GM19025 (cell line): ENCODE results near the gene TMEM203.
"Not testable (repeated sequence)": the region's sequence is repeated elsewhere in the genome, so short reads cannot be mapped to it uniquely, and the experiment has no call there.

Experiments used
- ATAC-seq: cut with Tn5 transposase; IDR thresholded peaks from one replicate; pipeline ENCODE4 v1.9.1; 2021; ENCODE audit warnings: mild to moderate bottlenecking, low read depth, moderate library complexity; ENCODE audit not compliant: unreplicated experiment

TMEM203 gene, protein sequence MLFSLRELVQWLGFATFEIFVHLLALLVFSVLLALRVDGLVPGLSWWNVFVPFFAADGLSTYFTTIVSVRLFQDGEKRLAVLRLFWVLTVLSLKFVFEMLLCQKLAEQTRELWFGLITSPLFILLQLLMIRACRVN

DNA sequence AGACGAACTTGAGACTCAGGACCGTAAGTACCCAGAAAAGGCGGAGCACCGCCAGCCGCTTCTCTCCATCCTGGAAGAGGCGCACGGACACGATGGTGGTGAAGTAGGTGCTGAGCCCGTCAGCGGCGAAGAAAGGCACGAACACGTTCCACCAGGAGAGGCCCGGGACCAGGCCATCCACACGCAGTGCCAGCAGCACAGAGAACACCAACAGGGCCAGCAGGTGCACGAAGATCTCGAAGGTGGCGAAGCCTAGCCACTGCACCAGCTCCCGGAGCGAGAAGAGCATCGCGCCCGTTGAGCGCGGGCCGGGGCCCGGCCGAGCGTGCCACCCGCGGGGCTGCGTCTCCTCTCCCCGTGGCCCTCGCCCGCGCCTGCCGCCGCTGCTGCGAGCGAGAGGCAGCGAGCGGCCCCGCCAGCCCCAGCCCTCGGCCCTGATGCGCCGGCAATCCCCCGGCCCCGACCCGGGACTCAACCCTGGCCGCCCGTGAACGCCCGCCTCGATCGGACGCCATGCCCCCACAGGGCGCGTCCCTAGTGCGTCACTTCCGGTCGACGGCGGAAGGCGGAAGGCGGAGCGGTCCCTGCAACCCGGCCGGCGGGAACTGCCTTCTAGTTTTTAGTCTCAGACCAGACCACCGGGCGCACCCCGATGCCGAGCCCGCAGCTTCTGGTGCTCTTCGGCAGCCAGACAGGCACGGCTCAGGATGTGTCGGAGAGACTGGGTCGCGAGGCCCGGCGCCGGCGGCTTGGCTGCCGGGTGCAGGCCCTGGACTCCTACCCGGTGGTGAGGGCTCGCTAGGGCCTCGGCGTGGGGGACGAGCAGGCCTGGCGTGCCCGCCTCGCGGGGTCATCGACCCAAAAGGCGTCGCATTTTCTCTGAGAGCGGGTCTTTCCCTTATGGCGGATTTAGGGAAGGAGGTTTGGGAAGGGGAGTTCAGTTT lies at the start of gene TMEM203, which contains the start of gene NDOR1:
TMEM203 (minus strand) TSS at position 523 of the 944 bp plus-strand sequence; CDS start at position 289, 234 bp downstream.
NDOR1 (plus strand) TSS at position 575 of the 944 bp plus-strand sequence; CDS start at position 653, 78 bp downstream.
- peak; percentile 38 for ATAC-seq

DNA sequence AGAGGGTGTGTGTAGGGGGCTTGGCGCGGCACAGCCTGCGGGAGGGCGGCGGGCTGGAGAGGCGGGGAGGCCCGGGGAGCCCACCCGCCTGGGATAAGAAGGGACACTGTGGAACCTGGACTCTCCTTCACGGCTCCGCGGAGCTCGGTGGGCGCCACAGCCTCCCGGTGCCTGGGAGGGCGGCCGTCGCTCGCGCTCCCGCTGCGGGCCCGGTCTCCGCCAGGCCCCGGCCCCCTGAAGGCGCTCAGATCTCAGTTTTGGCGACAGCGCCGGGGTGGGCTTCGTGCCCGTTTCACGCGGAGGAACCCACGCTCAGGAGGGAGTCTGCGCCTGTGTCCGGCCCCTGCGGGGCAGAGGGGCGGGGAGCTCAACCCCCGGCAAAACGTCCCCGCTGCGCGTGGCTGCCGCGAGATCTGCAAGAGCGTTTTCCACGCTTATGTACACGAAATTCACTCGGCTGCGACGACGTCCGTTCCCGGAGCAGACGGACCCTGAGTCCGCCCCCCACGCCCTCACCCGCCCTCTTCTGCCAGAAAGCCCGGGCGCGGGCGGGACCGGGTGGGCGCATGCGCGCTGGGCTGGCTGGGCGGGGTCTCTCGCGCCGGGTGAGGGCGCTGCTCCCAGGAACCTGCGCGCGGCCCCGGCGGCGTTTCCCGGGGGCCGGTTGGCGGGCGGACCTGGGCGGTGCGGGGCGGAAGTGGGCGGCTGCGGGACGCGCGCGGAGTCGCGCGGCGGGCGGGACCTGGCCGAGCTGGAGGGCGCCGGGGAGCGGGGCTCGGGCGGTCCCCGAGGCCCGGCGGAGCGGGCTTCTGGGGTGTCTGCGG lies 49.4 kb upstream of the TMEM203 start, which contains the start of gene NELFB:
NELFB (plus strand) TSS at position 704 of the 824 bp plus-strand sequence.
- ATAC-seq, result peak; percentile 78

DNA sequence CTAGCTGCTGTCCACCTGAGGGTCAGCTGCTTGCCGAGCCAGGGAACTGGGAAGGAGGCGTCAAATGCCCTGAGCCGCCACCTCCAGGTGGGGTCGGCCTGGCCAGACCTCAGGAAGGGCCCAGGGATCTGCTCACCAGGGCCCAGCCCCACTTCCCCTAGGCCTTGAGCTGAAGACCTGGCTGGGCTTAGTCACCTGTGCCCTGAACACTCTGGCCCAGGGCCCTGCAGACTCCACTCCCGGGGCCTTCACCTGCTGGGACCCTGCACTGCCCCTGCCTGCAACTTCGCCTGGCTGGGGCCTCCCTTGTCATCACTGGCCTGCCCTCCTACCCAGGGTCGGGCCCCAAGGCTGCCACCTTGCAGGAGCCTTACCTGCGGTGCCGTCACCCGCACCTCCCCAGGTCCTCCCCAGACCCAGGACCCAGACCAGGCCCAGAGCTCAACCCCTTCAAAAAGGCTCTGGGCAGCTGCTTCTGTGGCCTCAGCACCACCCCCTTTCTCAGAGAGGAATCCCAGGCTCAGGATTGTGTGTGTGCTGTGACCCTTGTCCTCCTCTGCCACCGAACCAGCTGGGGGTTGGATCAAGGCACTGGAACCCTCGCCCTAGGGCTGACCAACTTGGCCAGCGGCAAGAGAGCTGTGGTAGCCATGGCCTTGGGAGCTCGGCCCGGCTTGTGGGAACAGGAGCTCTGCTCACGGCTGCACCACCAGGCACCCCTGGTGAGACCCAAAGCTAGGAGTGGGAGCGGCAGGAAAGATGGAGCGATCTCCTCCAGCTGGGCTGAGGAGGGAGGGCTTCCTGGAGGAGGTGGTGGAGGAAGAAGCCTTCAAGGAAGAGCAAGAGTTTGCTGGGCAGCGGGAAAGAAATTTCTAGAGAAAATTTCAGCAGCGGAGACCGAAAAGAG lies 48.5 kb upstream of the TMEM203 start:
- no peak for ATAC-seq

DNA sequence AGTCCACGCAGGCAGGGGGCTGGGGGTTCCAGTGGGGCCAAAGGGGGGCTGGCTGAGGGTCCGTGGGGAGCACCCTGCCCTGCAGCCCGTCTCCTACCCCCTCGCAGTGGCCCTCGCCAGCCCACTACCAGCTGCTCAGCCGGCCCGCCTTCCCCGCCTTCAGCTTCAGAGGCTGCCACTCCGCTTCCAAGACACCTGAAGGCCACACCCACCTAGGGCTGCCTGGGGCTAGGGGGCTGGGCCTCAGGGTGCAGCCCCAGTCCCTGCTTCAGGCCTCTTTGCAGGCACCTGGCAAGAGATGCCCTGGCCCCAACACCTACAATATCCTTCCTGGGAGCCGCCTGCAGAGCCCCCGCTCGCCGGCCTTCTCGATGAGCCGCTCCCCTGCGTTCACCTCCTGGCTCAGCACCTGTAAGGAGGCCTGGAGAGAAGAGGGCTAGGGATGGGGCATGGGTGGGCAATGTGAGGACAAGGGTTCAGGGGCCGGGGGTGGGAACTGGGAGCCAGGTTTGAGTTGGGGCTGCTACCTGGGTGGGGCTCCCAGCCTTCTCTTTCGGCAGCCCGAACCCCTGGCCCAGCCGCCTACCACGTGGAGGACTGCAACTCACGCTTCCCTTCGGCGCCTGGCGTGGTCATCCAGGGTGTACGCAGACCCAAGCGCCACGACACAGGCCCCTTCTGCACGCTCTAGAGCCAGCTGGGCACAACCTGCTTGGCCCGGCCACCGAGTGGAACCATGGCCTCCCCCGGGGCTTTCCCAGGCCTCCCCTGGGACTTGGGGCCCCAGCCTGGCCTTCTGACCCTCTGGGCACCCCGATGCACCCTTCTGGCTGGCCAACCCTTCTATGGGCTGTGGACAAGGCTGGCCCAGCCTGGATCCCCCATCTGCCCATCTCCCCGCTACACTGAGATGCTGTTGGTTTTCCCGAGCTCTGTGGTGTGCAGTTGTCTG lies 47.4 kb upstream of the TMEM203 start:
- ATAC-seq, result no peak

DNA sequence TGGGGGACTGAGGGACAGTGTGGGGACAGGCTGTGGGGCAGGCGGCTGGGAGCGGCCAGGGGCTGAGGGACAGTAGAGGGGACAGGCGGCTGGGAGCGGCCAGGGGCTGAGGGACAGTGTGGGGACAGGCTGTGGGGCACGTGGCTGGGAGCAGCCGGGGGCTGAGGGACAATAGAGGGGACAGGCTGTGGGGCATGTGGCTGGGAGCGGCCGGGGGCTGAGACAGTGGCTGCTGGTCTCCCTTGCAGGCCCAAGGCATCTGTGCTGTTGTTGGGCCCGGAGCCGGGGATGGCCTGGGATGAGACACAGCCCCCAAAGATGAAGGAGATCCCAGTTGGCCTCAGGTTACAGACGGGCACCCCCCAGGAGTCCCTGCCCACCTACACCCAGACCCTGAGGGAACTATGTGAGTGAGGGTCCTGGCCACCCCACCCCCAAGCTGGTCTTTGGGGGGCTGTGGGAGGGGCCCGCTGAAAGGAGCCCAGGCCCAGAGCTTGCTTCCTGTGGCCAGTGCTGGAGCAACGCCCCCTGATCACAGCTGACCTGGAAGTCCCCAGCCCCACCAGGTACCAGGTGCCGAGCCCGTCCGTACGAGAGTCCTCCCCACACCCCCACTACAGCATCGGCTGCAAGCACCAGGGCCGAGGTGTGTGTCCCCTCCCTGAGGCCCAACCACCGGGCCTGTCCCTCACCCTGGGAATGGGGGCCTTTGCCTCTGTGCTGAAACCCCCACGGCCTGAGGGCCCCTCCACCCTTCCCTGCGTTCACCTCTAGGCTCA lies 46.2 kb upstream of the TMEM203 start:
- ATAC-seq, result no peak

DNA sequence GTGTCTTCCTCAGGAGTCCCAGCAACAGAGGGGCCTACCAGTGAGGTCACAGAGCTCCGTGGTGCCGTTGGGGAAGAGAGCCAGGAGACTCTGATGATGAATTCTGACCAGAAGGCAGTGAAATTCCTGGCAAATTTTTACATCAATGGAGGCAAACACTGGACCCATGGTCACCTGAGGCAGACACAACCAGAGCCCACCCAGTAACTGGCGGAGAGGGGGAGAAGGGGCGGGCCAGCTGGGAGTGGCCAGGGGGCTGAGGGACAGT lies 45.7 kb upstream of the TMEM203 start, which contains the start of gene STPG3:
STPG3 (plus strand) TSS at position 93 of the 268 bp plus-strand sequence; CDS start at position 94, 1 bp downstream.
- ATAC-seq, result no peak

DNA sequence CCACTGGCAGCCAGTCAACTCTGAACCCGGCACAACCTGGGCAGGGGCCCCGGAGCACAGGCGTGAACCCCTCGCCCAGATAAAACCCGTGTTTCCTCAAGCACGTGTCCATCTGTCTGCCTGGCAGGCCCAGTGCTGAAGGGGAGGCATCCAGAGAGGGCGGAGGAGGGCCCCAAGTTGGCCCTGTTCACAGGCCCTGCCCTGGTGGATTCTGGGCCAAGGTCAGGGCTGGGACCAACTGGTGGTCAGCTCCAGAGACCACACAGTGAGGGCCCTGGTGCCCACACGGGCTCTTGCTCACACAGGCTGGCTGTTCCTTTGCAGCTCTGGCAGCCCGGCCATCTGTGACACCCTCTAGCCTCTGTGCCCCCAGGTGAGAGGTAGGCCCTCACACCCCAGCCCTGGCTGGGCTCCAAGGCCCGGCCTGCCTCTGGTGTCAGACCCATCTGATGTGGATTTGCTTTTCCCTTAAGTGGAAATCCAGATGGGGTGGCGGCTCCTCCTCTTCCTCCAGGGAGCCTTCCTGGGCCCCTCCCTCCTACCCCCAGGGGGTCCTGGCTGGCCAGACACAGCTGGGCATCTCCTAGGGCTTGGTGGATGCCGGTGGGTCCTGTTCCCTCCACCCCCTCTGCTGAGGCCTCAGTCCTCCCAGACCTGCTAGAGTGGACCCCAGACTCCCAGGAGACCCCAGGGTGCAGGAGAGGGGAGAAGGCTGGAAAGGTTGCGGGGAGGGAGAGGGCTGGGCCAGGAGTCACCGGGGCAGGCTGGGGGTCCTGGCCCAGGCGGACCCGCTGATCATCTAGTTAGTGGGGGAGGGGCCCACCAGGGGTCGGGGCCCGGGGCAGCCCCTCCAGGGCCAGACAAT lies 45.1 kb upstream of the TMEM203 start:
- ATAC-seq, result no peak

DNA sequence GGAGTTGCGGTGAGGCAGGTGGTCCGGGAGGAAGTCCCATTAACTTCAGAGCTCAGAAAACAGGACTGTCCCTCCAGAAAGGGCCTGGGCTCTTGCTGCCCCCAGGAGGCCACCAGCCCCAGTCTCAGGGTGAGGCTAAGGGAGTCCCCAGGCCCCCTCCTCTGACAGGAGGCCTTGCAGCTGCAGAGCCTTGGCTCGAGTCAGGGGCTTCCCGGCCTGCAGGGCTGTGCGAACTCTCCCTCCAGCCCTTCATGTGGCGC lies 42.4 kb upstream of the TMEM203 start:
- no peak for ATAC-seq

DNA sequence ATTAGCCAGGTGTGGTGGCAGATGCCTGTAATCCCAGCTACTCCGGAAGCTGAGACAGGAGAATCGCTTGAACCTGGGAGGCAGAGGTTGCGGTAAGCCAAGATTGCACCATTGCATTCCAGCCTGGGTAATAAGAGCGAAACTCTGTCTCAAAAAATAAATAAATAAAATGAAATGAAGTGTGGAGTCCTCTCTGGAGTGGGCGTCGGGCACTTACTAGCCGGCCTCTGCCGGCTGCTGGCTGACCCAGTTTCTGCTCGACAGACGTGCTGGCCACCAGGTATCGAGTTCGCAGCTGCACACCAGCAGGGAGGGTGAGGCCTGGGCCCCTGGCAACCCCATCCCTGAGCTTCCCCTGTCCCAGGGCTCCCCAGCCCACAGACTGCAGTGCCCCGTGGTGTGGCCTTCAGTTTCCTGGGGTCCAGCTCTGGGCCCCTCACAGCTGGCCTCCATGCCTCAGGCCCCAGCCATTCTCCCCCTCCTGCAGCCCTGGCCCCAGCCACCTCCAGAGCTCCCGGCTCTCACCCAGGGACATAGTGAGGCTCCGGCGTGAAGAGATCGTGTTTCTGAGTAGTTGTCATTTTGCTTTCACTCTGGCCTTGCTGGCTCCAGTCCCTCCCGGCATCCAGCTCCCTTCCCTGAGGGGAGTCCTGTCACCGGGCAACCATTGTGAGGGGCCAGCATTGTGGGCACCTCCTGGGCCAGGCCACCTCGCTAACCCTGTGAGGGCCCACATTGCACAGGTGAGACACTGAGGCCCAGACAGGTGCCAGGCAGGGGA lies 41.9 kb upstream of the TMEM203 start:
- no peak for ATAC-seq

DNA sequence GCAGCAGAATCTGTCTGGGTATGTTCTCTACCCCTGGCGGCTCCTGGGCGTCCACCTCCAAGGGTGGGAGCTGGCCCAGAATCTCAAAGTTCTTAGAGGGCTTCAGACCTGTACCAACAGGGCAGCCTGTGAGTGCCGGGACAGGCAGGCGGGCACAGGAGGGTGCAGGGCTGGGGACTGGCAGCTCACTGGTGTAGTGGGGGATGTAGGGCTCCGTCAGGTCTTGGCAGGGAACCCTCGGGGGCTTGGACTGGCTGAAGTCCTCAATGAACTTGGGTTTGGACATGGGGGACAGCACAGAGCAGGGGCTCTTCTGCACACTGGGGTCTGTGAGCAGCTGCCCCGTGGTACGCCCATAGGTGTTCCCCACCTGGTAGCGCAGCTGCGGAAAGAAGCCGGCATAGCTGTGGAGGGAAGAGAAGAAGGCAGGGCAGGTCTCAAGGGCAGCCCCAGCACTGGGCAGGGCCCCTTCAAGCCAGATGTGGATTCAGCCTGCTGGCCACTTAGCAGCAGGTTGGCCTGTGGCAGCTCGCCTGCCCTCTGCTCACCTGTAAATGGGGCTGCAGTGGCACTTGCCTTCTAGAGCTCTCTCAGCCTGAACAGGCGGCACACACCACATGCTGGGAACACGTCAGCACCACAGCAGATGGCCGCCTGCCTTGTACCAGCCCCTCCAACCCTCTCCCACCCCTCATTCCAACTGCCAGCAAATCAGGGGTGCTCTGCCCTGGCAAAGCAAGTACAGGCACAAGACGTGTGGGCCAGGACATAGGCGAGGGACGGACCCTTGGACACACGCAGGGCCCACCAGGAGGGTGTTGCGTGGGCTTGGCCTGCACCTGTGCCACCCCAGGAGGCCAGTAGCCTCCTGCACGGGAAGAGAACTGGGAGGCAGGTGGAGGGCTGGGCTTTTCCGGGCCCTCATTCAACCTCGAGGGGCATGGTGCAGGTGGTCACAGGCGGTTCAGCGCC lies 40.3 kb upstream of the TMEM203 start:
- no peak for ATAC-seq

DNA sequence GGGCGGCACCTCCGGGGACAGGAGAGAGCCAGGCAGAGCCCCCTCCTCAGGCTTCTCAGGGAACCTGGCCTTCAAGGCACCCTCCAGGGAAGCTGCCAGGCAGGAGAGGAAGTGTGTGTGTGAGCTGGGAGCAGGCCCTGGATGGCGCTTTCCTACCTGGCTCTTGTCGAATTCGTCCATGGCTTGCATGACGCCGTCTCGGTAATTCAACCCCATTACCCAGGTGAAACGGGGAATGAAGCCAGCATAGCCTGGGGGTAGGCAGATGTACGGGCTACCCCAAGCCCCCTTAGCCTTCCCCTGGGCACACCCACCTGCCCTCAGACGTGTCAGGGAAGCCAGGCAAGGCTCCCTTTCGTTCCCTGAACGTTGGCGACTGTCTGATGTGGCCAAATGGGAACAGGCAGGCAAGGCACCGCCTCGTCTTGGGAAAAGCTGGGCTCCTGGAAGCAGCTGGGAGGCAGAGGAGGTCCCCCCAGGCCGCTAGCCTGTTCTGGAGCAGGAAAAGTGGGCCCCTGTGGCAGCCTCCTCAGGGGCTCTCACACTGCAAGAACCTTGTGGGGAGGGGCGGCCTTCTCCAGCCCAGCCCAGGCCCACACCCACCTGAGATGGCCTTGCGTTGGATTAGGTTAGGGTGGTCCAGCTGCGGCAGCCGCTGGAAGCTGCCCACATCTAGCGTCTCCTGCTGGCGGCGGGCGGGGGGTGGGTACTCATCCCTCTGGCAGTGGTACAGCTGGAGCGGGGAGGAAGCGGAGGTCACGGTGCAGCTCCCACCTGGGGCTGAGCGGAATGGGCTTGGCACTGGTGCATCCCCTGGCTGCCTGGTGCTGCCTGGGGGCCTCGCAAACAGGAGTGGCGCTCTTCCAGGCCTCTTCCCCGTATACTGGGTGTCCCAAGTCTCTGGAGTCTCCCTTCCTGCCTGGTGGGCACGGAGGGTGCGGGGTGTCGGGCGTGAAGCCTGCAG lies 39.3 kb upstream of the TMEM203 start:
- no peak for ATAC-seq

DNA sequence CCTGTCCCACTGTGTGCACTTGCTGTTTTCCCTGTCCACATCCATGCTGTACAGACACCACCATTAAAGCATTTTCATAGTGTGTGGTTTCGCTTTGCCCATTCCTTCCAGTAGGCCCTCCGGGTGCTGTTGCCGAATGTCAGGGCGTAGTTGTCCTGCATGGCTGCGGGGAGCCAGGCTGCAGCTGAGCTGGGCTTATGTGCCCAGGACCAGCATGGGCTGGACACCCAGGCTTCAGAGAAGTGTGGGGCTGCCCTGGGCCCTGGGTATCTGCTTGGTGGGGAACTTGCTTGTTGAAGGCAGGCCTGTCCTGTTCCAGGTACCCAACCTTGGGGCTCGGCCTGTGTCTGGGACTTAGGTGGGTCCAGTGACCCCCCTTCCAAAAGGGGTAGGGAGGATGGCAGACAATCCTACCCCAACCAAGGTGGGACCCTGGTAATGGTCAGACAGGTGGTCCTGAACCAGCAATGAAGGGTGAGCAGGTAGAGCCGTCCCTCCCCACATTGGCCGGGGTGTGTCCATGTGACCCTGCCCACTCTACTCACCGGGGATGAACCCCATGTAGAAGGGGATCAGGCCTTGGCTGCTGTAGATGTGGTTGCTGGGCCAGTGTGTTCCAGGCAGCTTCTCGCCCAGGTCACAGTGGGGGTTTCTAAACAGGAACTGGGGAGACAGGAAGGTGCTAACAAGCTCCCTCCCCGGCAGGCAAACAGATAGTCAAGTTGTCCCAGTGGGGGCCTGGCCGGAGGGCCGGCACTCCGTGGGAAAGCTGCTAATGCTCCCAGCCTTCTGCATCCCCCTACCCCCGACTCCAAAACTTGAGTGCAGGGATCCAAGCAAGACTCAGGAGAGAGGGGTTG lies 38.4 kb upstream of the TMEM203 start:
- no peak for ATAC-seq

DNA sequence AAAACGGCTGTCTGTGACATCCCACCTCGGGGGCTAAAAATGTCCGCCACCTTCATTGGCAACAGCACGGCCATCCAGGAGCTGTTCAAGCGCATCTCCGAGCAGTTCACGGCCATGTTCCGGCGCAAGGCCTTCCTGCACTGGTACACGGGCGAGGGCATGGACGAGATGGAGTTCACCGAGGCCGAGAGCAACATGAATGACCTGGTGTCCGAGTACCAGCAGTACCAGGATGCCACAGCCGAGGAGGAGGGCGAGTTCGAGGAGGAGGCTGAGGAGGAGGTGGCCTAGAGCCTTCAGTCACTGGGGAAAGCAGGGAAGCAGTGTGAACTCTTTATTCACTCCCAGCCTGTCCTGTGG lies 37.8 kb upstream of the TMEM203 start:
- not testable (repeated sequence) for ATAC-seq
